Stimulated activated CD8-positive, alpha-beta memory T cell treated with anti-CD3 and anti-CD28 coated beads, Interleukin-4, amount 100 ng/mL, for 1 hour (primary cell): ENCODE results near the gene TP53RK.

ENCODE experiments used
- DNase-seq, 2 donors: peaks; one replicate each; pipeline ENCODE4 v3.0.0-alpha.2; 2020; ENCODE audit warnings: low read depth in 2 of 2, low spot score in 1 of 2

Gene TP53RK

DNA sequence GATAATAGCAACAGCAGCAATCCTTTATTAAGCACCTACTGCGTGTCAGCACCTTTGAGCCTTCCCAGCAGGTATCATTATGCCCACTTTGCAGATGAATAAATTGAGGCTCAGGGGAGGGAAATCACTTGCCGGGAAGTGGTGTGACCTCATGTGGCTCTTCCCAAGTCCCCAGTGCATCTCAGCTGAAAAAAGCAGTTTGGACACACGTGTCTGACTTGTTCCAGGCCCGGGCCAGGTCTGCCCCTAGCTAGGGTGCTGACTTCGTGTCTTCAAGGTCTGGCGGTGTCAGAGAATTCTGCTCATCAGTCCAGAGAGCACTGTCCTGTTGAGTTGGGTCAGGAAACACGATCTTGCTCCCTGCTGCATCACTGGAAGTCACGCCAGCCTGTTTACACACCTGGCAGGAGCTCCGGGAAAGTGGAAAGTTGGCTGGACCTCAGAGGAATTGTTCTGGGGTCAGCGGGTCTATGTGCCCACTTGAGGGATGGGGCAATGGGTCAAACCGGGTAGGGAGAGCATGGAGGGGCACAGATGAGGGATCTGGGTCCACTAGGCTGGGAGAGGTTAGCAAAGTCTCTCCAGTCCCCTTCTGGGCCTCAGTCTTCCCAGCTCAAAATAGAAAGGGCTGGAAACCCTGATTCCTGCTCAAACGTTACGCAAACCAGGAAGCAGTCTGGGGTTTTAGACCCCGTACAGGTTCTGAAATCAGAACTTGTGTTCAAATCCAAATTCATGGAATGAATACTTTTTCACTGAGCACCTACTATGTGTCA, 48.5 kb downstream of the TP53RK start:
- DNase-seq, result no peak

DNA sequence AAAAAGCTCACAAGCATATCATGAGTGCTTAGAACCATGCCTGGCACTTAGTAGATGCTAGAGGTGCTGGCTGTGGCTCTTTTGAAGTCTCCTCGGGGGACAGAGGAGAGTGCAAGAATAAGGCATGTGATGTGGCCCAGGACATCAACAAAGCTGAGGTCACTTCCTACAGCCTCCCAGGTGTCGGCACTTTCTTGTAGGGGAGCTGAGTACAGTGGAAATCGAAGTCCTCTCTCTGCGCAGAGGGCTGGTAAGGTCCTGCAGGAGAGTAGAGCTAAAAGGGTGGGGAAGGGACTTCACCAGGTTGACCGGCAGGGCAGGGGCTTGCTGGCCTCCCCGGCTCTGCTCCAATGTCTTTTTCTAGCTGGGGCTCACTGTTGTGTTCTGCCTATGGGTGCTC, 49.2 kb downstream of the TP53RK start:
- DNase-seq, result no peak

DNA sequence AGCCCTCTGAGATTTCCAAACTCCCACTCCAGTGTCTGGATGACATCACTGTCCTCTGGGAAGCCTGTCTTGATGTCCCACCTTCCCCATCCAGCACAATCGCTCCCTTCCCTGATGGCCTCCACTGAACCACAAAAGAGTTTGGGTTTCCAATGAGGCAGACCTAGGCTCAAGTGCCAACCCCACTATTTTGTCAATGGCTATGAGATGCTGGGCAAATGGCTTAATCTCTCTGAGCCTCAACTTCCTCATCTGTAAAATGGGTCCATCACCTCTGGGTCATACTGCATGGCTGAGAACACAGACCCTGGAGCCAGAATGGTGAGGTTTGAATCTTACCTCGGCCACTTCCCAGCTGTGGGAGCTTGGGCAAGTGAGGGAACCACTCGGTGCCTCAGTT, 49.7 kb downstream of the TP53RK start:
- no peak for DNase-seq

DNA sequence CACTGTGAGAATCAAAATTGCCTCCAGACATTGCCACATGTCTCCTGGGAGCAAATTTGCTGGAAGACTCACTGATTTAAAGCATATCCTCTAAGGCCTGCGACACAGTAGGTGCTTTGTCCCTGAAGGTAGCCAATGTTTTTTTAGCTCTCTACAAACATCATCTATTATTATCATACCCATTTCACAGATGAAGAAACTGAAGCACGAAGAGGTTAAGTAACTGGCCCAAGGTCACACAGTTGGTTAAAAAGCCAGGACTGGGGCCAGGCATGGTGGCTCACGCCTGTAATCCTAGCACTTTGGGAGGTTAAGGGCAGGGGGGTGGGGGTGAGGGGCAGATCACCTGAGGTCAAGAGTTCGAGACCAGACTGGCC, 50.4 kb downstream of the TP53RK start:
- DNase-seq, result no peak

DNA sequence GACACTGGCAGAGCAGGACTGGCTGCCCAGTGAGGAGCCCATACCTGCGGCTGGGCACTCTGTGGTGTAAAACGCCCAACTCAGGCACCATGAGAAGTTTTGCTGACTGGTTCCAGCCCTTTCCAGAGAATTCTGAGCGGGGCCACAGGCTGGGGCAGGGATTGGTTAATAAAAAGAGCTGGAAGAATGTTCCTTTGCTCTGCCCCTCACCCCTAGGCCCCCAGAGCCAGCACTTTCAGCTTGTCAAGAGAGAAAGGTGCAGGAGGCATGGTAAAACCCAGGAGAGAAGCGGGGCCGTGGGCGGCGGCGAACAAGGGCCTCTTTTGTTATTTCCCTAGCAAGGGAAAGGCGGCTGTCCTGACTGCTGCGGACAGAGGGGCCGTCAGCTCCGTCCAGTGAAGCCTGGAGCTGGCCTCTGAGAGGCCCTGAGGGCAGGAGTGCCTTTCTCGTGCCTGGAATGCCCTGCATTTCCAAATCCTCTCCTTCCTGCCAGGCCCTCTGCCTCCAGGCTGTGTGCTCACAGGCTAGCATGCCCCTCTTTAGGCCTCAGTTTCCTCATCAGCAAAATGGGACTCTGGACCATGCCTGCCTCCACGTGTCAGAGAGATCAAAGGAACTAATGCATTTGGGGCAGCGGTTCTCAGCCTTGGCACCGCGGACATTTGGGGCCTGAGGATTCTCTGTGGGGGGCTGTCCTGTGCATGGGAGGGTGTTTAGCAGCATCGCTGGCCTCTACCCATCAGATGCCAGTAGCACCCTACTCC, 50.9 kb downstream of the TP53RK start:
- DNase-seq, result no peak

DNA sequence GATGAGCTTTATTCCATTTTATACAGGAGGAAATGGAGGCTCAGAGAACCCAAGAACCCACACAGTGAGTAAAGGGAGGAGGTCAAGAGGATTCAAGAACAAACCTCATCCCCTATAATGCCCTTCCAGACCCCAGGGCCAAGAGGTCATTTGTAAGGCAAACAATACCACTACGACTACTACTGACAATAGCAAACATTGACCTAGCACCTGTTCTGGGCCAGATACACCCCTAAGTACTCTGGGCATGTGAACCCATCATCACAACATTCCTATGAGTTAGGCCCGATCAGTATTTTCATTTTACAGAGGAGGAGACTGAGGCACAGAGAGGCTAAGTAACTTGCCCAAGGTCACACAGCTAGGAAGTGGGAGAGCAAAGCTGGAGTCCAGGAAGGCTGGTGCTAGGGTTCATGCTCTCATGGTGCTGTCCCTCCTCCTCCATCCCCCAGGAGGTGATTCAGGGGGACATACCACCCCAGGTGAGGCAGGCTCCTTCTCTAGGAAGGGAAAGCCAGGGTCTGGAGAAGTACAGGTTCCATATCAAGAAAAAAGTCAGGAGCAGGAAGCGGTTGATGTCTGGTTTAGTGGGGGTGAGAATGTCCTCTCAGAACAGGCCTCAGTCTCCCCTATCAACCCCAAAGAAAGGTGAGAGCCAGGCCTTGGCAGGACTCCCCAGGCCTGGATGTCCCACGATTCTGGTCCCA, 51.7 kb downstream of the TP53RK start:
- no peak for DNase-seq

DNA sequence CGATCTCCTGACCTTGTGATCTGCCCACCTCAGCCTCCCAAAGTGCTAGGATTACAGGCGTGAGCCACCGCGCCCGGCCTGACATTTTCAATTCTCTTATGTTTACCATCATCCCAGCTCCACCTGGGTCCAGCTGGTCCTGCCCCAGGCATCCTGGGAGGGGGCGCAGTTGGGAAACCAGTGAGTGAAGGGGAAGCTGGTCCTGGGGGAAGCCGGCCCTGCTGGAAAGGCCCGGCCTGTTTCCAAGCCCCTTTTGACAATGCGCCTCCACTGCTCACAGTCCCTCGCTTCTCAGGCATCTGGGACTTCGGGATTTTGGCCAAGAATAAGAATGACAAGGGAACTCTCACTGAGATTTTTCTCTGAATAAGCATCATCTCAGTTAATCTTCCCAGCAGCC, 52.2 kb downstream of the TP53RK start:
- no peak for DNase-seq

DNA sequence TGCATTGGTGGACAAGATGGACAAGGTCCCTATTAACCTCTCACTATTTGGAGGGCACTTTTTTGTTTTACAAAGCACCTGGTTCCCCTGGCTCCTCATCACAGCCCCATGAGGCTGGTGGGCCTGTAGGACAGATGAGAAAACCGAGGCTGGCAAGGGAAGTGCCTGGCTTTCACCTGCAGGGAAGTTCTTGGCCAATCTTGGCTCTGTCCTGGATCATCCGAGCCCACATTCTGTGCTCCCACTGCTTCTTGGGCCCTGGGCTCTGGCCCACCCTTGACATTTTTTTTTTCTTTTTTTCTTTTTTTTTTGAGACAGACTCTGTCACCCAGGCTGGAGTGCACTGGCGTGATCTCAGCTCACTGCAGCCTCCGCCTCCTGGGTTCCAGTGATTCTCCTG, 52.7 kb downstream of the TP53RK start:
- DNase-seq, result no peak

DNA sequence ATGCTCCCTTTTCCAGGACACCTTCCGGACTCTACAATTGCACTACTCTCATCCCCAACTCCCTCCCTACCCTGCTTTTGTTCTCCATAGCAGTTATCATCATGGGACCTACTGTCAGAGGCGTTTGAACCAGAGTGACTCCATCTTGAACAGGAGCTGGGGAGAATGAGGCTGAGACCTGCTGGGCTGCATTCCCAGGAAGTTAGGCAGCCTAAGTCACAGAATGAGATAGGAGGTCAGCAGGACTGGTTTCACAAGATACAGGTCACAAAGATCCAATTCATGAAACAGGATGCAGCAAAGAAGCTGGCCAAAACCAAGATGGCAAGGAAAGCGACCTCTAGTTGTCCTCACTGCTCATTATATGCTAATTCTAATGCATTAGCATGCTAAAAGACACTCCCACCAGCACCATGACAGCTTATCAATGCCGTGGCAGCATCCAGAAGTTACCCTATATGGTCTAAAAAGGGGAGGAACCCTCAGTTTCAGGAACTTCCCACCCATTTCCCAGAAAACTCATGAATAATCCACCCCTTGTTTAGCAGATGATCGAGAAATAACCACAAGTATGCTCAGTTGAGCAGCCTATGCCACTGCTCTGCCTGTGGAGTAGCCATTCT, 53.6 kb downstream of the TP53RK start:
- DNase-seq, result no peak

DNA sequence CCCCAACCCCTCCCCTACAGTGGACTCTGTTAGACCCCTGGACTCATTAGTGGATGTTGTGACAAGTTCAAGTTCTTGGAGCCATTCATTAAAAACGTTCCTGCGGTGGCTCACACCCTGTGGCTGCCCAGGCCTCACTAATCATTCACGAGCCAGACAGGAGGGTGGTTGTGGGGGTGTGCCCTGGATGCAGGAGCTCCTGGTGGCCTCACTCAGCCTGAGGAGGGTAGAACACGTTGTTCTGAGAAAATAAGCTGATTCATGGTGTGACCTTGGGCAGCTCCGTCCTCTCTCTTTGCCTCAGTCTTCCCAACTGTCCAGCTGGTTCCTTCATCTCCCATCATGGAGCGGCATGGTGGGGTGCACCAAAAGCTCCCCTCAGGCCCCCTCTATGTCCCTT, 54.7 kb downstream of the TP53RK start:
- no peak for DNase-seq
